Stimulated activated naive CD8-positive, alpha-beta T cell treated with anti-CD3 and anti-CD28 coated beads, Interleukin-15, Interleukin-2, amounts not matched to agents 100 U/mL and 50 U/mL, for 24 hours (primary cell): ENCODE data around the gene KERA.
"Not testable (repeated sequence)": the region's sequence is repeated elsewhere in the genome, so short reads cannot be mapped to it uniquely, and the experiment has no call there.

Experiments
- ATAC-seq: fragments of 150-1000 bp; cut with Tn5 transposase; one replicate; pipeline ENCODE4 v1.10.0; 2021
- DNase-seq: peaks from one replicate; pipeline ENCODE4 v3.0.0; 2021

Gene KERA

GRCh38 chr12:91057368-91058165 lies at the start of gene KERA:
Gene KERA (minus strand): TSS chr12:91058024. CDS start chr12:91056281, 1,743 bp downstream.
- DNase-seq (no peak), ATAC-seq (no peak)

- DNase-seq (no peak), ATAC-seq (no peak)
Measured at GRCh38 chr12:91106283-91106682, 48.5 kb upstream of the KERA start.

GRCh38 chr12:91105807-91106206 lies 48.0 kb upstream of the KERA start:
- DNase-seq, result no peak
- ATAC-seq, result no peak

- DNase-seq (no peak), ATAC-seq (no peak)
Measured at GRCh38 chr12:91104812-91105466, 47.1 kb upstream of the KERA start.

- ATAC-seq, result no peak
- no peak for DNase-seq
Measured at GRCh38 chr12:91103624-91104023, 45.8 kb upstream of the KERA start.

GRCh38 chr12:91103101-91103500 lies 45.3 kb upstream of the KERA start:
- DNase-seq, result no peak
- ATAC-seq, result no peak

- DNase-seq (no peak), ATAC-seq (no peak)
Measured at GRCh38 chr12:91100906-91101305, 43.1 kb upstream of the KERA start.

GRCh38 chr12:91099836-91100235 lies 42.0 kb upstream of the KERA start:
- DNase-seq (no peak), ATAC-seq (no peak)

GRCh38 chr12:91099341-91099740 lies 41.5 kb upstream of the KERA start:
- ATAC-seq, result no peak
- no peak for DNase-seq

GRCh38 chr12:91098941-91099340 lies 41.1 kb upstream of the KERA start:
- DNase-seq, result no peak
- ATAC-seq, result no peak

GRCh38 chr12:91098461-91098860 lies 40.6 kb upstream of the KERA start:
- ATAC-seq, result no peak
- no peak for DNase-seq

GRCh38 chr12:91094957-91095356 lies 37.1 kb upstream of the KERA start:
- no peak for ATAC-seq
- no peak for DNase-seq

- ATAC-seq, result no peak
- no peak for DNase-seq
Measured at GRCh38 chr12:91094032-91094662, 36.3 kb upstream of the KERA start.

GRCh38 chr12:91093341-91093740 lies 35.5 kb upstream of the KERA start:
- no peak for DNase-seq
- no peak for ATAC-seq

GRCh38 chr12:91091916-91092715 lies 34.3 kb upstream of the KERA start:
- DNase-seq (no peak), ATAC-seq (no peak)

- not testable (repeated sequence) for DNase-seq, ATAC-seq
Measured at GRCh38 chr12:91089953-91090352, 32.1 kb upstream of the KERA start.

- DNase-seq (no peak), ATAC-seq (no peak)
Measured at GRCh38 chr12:91080041-91080440, 22.2 kb upstream of the KERA start.

- DNase-seq (no peak), ATAC-seq (no peak)
Measured at GRCh38 chr12:91078501-91078900, 20.7 kb upstream of the KERA start.

- DNase-seq (no peak), ATAC-seq (no peak)
Measured at GRCh38 chr12:91077228-91077954, 19.6 kb upstream of the KERA start.

GRCh38 chr12:91074851-91075250 lies 17.0 kb upstream of the KERA start:
- DNase-seq (no peak), ATAC-seq (no peak)

- no peak for DNase-seq
- ATAC-seq, result no peak
Measured at GRCh38 chr12:91074154-91074709, 16.4 kb upstream of the KERA start.
